IMR-90 (cell line): ENCODE measurements around the gene SPATA2L. TPM values are rescaled to one million over a fixed set of nuclear protein-coding genes. Genes with fewer than 3 reads are reported as not detected.

ENCODE experiments used
- ATAC-seq: fragments of 200-7000 bp; cut with Tn5 transposase; 2 replicates; pipeline ENCODE4 v1.9.1; 2020; ENCODE audit warnings: low read depth, mild to moderate bottlenecking, moderate library complexity
- BruUV-seq: library from RNA; stranded (reverse); fragments of 400-500 nt; replicated peaks from 2 replicates; lab custom pipeline; 2021; lab: Mats Ljungman, UMichigan
- CTCF ChIA-PET: fragments of 300-600 bp; formaldehyde crosslinking; extraction: SDS; loops from one replicate; lab custom pipeline; 2021; ENCODE audit warnings: antibody characterized with exemption; lab: Yijun Ruan, JAX
- POLR2A ChIA-PET: fragments of 300-600 bp; sonication (Branson Sonifier 250); formaldehyde crosslinking; loops from one replicate; lab custom pipeline; 2022; ENCODE audit warnings: antibody characterized with exemption; ENCODE audit not compliant: unreplicated experiment; lab: Charles Lee
- DNase-seq: peaks from one replicate; pipeline ENCODE4 v3.0.0; 2013
- H2AFZ ChIP-seq: replicated peaks from 2 replicates; pipeline ENCODE3; 2013; ENCODE audit warnings: low read length, mild to moderate bottlenecking; ENCODE audit not compliant: poor library complexity
- H2AK5ac ChIP-seq: 2 replicates; pipeline ENCODE4 v1.6.1; 2013; ENCODE audit warnings: low read depth, low read length, inconsistent platforms
- H2AK9ac ChIP-seq: replicated peaks from 2 replicates; pipeline ENCODE3; 2013; ENCODE audit warnings: mild to moderate bottlenecking, low read depth, low read length, moderate library complexity; ENCODE audit not compliant: poor library complexity
- H2BK120ac ChIP-seq: 2 replicates; pipeline ENCODE4 v1.6.1; 2013; ENCODE audit warnings: low read depth, low read length, inconsistent platforms
- H2BK15ac ChIP-seq: 3 replicates; pipeline ENCODE4 v1.6.1; 2013; ENCODE audit warnings: low read depth, low read length, inconsistent platforms
- H2BK20ac ChIP-seq: 2 replicates; pipeline ENCODE4 v1.6.1; 2013; ENCODE audit warnings: low read depth, mild to moderate bottlenecking, inconsistent platforms, low read length, moderate library complexity
- H2BK5ac ChIP-seq: 2 replicates; pipeline ENCODE4 v1.6.1; 2013; ENCODE audit warnings: mild to moderate bottlenecking, low read depth, low read length, inconsistent platforms; ENCODE audit not compliant: poor library complexity, severe bottlenecking
- H3K14ac ChIP-seq: replicated peaks from 2 replicates; pipeline ENCODE4 v1.6.1; 2013; ENCODE audit warnings: low read depth, low read length, inconsistent platforms
- H3K18ac ChIP-seq: 2 replicates; pipeline ENCODE4 v1.6.1; 2013; ENCODE audit warnings: low read depth, low read length, control low read depth
- H3K23ac ChIP-seq: 2 replicates; pipeline ENCODE4 v1.6.1; 2013; ENCODE audit warnings: low read depth, low read length, inconsistent platforms
- H3K27ac ChIP-seq: 2 replicates; pipeline ENCODE4 v1.5.1; 2013; ENCODE audit warnings: mild to moderate bottlenecking, control low read depth, low read length; ENCODE audit not compliant: insufficient read depth
- H3K27me3 ChIP-seq: 2 replicates; pipeline ENCODE4 v1.6.1; 2013; ENCODE audit warnings: low read length; ENCODE audit not compliant: control insufficient read depth, insufficient read depth
- H3K36me3 ChIP-seq: 2 replicates; pipeline ENCODE4 v1.6.1; 2013; ENCODE audit warnings: low read length, mixed read lengths; ENCODE audit not compliant: control insufficient read depth, insufficient read depth
- H3K4ac ChIP-seq: 2 replicates; pipeline ENCODE4 v1.6.1; 2013; ENCODE audit warnings: low read depth, low read length, inconsistent platforms
- H3K4me1 ChIP-seq: 2 replicates; pipeline ENCODE4 v1.6.1; 2013; ENCODE audit warnings: low read length, mixed read lengths; ENCODE audit not compliant: control insufficient read depth, insufficient read depth
- H3K4me2 ChIP-seq: 2 replicates; pipeline ENCODE4 v1.6.1; 2013; ENCODE audit warnings: low read depth, mild to moderate bottlenecking, control low read depth, low read length, moderate library complexity
- H3K4me3 ChIP-seq: 2 replicates; pipeline ENCODE4 v1.5.1; 2013; ENCODE audit warnings: low read depth, mild to moderate bottlenecking, control low read depth, low read length, moderate library complexity; ENCODE audit not compliant: insufficient read depth
- H3K56ac ChIP-seq: 2 replicates; pipeline ENCODE4 v1.6.1; 2013; ENCODE audit warnings: low read length, inconsistent platforms; ENCODE audit not compliant: insufficient read depth; ENCODE audit errors: extremely low read depth
- H3K79me1 ChIP-seq, 2 experiments: 2 replicates each; pipeline ENCODE4 v1.6.1; 2013; ENCODE audit warnings: low read length in 2 of 2, inconsistent platforms in 1 of 2, low read depth in 1 of 2
- H3K9ac ChIP-seq: 2 replicates; pipeline ENCODE4 v1.6.1; 2013; ENCODE audit warnings: low read depth, low read length, control low read depth
- H3K9me1 ChIP-seq: 2 replicates; pipeline ENCODE4 v1.6.1; 2013; ENCODE audit warnings: low read length, inconsistent platforms; ENCODE audit not compliant: insufficient read depth
- H3K9me3 ChIP-seq: 2 replicates; pipeline ENCODE4 v1.6.1; 2013; ENCODE audit warnings: low read length; ENCODE audit not compliant: control insufficient read depth, insufficient read depth
- H4K20me1 ChIP-seq: 2 replicates; pipeline ENCODE4 v1.6.1; 2013; ENCODE audit warnings: low read length, inconsistent platforms; ENCODE audit not compliant: insufficient read depth
- H4K5ac ChIP-seq: 2 replicates; pipeline ENCODE4 v1.6.1; 2013; ENCODE audit warnings: mild to moderate bottlenecking, low read depth, low read length, control low read depth
- H4K8ac ChIP-seq, 2 experiments: 2 replicates each; pipeline ENCODE4 v1.6.1; 2013; ENCODE audit warnings: low read depth in 2 of 2, low read length in 2 of 2, control low read depth in 1 of 2, inconsistent platforms in 1 of 2
- H4K91ac ChIP-seq: 2 replicates; pipeline ENCODE4 v1.6.1; 2013; ENCODE audit warnings: low read depth, low read length, inconsistent platforms; ENCODE audit not compliant: insufficient read depth
- BHLHE40 ChIP-seq: fragments of 150-350 bp; IDR thresholded peaks from 2 replicates; pipeline ENCODE4 v1.6.1; 2016; ENCODE audit warnings: mild to moderate bottlenecking, low read depth, low read length
- CEBPB ChIP-seq: IDR thresholded peaks from 2 replicates; pipeline ENCODE4 v1.6.1; 2012; ENCODE audit warnings: low read depth, low read length, improper control_type of control experiment
- CTCF ChIP-seq: conservative IDR thresholded peaks from 2 replicates; pipeline ENCODE4 v1.5.1; 2012; ENCODE audit warnings: mild to moderate bottlenecking, low read depth, low read length, improper control_type of control experiment
- FOS ChIP-seq: fragments of 150-350 bp; IDR thresholded peaks from 2 replicates; pipeline ENCODE4 v1.6.1; 2016; ENCODE audit warnings: low read depth, low read length
- MAFK ChIP-seq: IDR thresholded peaks from 2 replicates; pipeline ENCODE4 v1.6.1; 2012; ENCODE audit warnings: low read depth, low read length, improper control_type of control experiment
- MAZ ChIP-seq: IDR thresholded peaks from 2 replicates; pipeline ENCODE4 v1.6.1; 2012; ENCODE audit warnings: low read depth, mild to moderate bottlenecking, low read length, improper control_type of control experiment, moderate library complexity, borderline replicate concordance
- POLR2A ChIP-seq: IDR thresholded peaks from 2 replicates; pipeline ENCODE4 v1.6.1; 2012; ENCODE audit warnings: mild to moderate bottlenecking, low read depth, low read length
- RCOR1 ChIP-seq: IDR thresholded peaks from 2 replicates; pipeline ENCODE4 v1.6.1; 2012; ENCODE audit warnings: mild to moderate bottlenecking, low read length, improper control_type of control experiment; ENCODE audit not compliant: insufficient replicate concordance
- RFX5 ChIP-seq: IDR thresholded peaks from 2 replicates; pipeline ENCODE4 v1.8.0; 2012; ENCODE audit warnings: low read depth, mild to moderate bottlenecking, low read length, moderate library complexity
- SMC3 ChIP-seq: fragments of 150-350 bp; IDR thresholded peaks from 2 replicates; pipeline ENCODE4 v1.6.1; 2016; ENCODE audit warnings: low read depth, mild to moderate bottlenecking, antibody characterized with exemption, low read length, moderate library complexity
- USF2 ChIP-seq: fragments of 150-350 bp; IDR thresholded peaks from 2 replicates; pipeline ENCODE4 v1.6.1; 2017; ENCODE audit warnings: mild to moderate bottlenecking, antibody characterized with exemption, low read length, low read depth
- WGBS, 2 experiments: methylation state at CpG; one replicate each; pipeline versions ENCODE4 v1.1.5 to v1.1.7; 2013; ENCODE audit warnings: missing lambda C conversion rate in 2 of 2; ENCODE audit not compliant: insufficient read length in 1 of 2; ENCODE audit errors: extremely low coverage in 2 of 2; 5-methylcytosine and 5-hydroxymethylcytosine counted together
- dilution Hi-C: fragments of 300-500 bp; cut with HindIII; formaldehyde crosslinking; loops from one replicate; pipeline ENCODE4 v1.14.3; 2018; ENCODE audit warnings: low sequenced_read_pairs; ENCODE audit not compliant: unreplicated experiment
- in situ Hi-C: fragments of 300-500 bp; cut with MboI; formaldehyde crosslinking; loops from 3 replicates; pipeline ENCODE4 v1.14.3; 2019; ENCODE audit warnings: low sequenced_read_pairs, inconsistent platforms, mixed read lengths
- intact Hi-C: fragments of 100-400 bp; cut with micrococcal nuclease; formaldehyde crosslinking; loops from 2 replicates; pipeline ENCODE4 v1.10.0; 2022
- polyA plus RNA-seq, 3 experiments: library from polyadenylated mRNA; depleted of rRNA; stranded (reverse); fragments of >200 nt; gene quantifications; 2 replicates each; pipeline ENCODE4 v1.2.3, GENCODE V29; 2012; ENCODE audit warnings: low replicate concordance in 1 of 3
- total RNA-seq: library from RNA; depleted of rRNA; stranded (reverse); fragments of >200 nt; gene quantifications from 2 replicates; pipeline ENCODE4 v1.2.3, GENCODE V29; 2012

Gene SPATA2L
- total and polyA plus RNA-seq, 2 of the 4 experiments (the other 2 are of a cell fraction): 4.8 to 6.9 TPM

- no peak for TF ChIP-seq CEBPB
Observed at GRCh38 chr16:89729863-89730593, 28.5 kb upstream of the SPATA2L start (continued).

- Histone ChIP-seq H4K8ac (no peak overlapping the region), H2BK120ac (no peak overlapping the region), H3K36me3 (peaks cover 59% of the 10 kb centered on the region), H3K79me1 (peaks cover 15 to 57% of the 10 kb centered on the region in 2 experiments), H3K9me3 (no peaks in the 10 kb centered on the region), H3K23ac (no peak overlapping the region), H3K4me3 (no peak overlapping the region), H2AFZ (no peak overlapping the region), H3K18ac (no peak overlapping the region), H4K20me1 (peaks cover 3% of the 10 kb centered on the region), H3K56ac (no peak overlapping the region), H3K4me2 (no peak overlapping the region), H3K27me3 (no peaks in the 10 kb centered on the region), H3K9me1 (no peaks in the 10 kb centered on the region), H2AK5ac (no peak overlapping the region), H3K27ac (no peak overlapping the region), H2AK9ac (no peak overlapping the region), H2BK15ac (no peak overlapping the region), H3K4me1 (no peaks in the 10 kb centered on the region), H3K4ac (no peak overlapping the region), H2BK5ac (no peak overlapping the region), H2BK20ac (no peak overlapping the region), H4K91ac (no peak overlapping the region), H3K9ac (no peak overlapping the region), H4K5ac (no peak overlapping the region), H3K14ac (no peak overlapping the region)
- dilution Hi-C loops: no loop called here
- DNase-seq: no peak
- in situ Hi-C loops: no loop called here
- BruUV-seq: no TSS peak
- CTCF ChIA-PET: no interaction called here
- POLR2A ChIA-PET: no interaction called here
- TF ChIP-seq USF2 (no peak), FOS (no peak), POLR2A (no peak), BHLHE40 (no peak), CTCF (no peak), MAZ (no peak), RCOR1 (no peak), SMC3 (no peak), RFX5 (no peak), MAFK (no peak)
- ATAC-seq: no peak
- WGBS, 2 experiments: 100% methylated on average over 4 of the region's 18 CpGs; no CpG with 5 or more reads in 1 of the 2 experiments
- intact Hi-C loops: loop anchor here (10.0 kb wide), 1 partner anchor 86 kb away; the partner anchor contains the start of gene FANCA
Observed at GRCh38 chr16:89729293-89729692, 27.8 kb upstream of the SPATA2L start.
